ENCODE measurements around the gene CHKA.
"Not testable (repeated sequence)": the region's sequence is repeated elsewhere in the genome, so short reads cannot be mapped to it uniquely, and the experiment has no call there.

The CHKA gene

DNA sequence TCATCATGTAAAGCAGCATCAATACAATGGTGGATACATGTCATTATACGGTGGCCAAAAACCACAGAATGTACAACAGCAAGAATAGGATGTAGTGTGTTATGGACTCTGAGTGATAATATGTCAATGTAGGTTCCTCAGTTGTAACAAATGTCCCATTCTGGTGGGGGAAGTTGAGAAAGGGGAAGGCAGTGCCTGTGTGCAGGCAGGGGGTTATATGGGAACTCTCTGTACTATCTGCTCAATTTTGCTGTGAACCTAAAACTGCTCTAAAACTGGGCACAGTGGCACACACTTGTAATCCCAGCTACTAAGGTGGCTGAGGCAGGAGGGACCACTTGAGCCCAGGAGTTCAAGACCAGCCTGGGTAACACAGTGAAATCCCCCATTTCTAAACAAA, 5.9 kb downstream of the CHKA start:
- DNase-seq (ENCODE audit: low read depth): no peak

DNA sequence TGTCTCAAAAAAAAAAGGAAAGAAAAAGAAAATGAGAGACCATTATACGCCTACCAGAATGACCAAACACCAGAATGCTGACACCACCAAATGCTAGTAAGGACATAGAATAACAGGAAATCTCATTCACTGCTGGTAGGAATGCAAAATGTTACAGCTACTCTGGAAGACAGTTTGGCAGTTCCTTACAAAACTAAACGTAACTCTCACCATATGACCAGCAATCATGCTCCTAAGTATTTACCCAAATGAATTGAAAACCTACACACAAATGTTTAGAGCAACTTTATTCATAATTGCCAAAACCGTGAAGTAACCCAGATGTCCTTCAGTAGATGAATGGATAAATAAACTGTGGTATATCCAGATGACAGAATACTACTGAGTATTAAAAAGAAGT, 7.2 kb downstream of the CHKA start:
- no peak for DNase-seq (ENCODE audit: low read depth)

- no peak for DNase-seq (ENCODE audit: low read depth)
These were observed 13.5 kb downstream of the CHKA start for GRCh38 chr11:68107689-68108088.

GRCh38 chr11:68106165-68106940, 14.8 kb downstream of the CHKA start:
- no peak for DNase-seq (ENCODE audit: low read depth)

DNA sequence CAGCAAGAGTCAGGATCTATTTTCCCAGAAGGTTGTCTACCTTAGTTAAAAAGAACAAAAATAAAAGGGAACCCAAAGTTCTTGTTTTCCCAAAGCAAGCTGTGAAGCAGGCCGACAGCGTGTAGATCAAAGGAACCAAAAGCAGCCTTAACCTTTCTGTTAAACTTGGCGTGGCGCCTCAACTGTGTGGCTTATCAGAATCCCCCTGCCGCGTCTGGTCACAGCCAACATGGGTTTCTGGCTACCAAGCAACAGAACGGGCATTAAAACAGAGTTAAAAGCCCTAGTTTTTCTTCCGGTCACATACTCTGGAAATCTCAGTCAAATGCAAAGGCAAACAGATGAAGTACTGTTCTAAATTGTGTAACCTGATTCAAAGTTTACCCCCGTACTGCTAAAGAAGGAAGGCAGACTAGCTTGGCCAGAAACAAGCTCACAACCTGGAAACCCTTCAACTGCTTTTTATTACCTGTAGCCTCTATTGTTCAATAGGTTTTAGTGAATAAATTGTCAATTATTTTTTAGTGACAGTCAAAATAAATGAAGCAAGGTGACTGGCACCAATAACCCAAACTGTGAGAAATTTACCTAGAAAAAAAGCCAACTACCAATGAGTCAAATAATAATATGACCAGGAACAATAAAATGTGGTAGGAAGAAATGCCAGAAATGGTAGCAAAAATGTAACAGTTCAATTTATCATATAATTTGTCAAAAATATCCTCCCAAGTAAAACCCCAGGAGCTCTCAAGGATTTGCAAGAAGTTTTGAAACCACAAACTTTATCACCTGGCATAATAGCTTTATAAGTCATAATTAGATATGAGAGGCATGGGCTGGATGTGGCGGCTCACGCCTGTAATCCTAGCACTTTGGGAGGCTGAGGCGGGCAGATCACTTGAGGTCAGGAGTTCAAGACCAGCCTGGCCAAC, 21.4 kb downstream of the CHKA start:
- DNase-seq (ENCODE audit: low read depth): no peak

GRCh38 chr11:68099057-68099456, 22.1 kb downstream of the CHKA start:
- no peak for DNase-seq (ENCODE audit: low read depth)

GRCh38 chr11:68096962-68097361, 24.2 kb downstream of the CHKA start:
- DNase-seq (ENCODE audit: low read depth): no peak

DNA sequence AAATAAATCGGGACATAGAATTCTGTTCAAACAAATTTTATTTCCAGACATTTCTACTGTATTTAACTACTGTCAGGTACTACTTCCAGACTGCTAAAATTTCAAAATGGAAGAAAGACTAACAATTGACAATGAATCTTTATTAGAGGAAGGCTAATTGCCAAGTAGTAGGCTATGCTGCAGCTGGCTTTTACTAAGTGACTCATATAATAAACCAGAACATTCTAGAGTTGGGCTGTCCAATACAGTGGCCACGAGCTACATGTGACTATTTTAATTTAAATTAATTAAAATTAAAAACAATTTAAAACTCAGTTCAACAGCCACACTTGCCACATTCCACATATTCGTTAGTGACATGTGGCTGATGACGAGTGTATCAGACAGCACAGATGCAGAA, 27.6 kb downstream of the CHKA start:
- DNase-seq (ENCODE audit: low read depth): no peak

- DNase-seq (ENCODE audit: low read depth): not testable (repeated sequence)
These were observed 28.2 kb downstream of the CHKA start for GRCh38 chr11:68092946-68093345.

DNA sequence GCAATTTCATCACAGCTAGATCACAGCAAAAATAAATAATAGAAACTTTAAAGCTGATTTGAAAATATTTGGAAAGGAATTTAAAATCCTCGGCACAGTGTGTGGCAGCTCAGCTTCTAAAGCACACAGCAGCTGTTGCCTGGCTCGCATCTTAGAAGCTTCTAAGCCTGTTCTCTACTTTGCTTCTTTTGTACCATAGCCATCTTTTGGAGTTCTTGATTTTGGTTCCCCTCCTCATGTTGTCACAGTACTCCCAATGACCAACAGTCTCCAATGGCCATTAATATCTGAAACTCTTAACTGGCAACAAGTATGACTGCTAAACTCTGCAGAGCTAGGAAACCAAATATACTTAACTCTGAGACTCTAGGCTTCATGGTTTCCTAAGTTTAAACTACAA, 28.8 kb downstream of the CHKA start:
- DNase-seq (ENCODE audit: low read depth): no peak

DNA sequence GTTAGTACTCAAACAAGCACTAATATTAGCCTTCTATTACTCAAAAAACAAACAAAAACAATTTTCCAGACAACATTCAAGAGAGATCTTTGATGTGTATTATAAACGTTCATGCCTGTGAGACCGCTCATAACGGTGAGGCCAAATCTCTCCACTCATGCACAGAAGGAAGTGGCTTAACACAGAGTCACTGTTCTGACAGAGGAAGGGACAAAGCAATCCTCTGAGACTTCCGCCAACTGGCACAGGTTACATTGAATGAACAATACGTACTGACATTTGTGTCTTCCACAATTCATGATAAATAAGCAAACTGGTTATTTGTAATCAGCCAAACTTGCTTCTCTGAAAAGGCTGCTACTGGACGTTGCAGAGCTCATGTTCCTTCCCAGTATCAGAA, 30.5 kb downstream of the CHKA start:
- DNase-seq (ENCODE audit: low read depth): no peak

DNA sequence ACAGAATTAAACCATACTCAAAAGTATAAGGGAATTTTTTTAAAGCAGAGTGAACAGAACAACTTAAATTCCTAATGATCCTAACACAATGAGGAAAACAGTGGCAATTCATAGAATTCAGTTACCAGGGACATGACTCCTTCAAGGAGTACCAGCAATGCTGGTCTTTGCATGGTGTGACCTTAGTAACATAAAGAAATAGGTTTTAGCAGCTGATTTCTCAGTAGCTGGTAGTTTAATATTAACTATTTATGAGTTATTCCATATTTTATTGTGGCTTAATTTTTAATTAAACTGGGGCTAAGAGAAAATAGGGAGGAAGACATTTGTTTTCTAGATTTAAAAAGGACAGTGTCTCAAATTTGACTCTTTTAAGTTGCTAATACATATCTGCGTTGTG, 30.9 kb downstream of the CHKA start:
- no peak for DNase-seq (ENCODE audit: low read depth)

DNA sequence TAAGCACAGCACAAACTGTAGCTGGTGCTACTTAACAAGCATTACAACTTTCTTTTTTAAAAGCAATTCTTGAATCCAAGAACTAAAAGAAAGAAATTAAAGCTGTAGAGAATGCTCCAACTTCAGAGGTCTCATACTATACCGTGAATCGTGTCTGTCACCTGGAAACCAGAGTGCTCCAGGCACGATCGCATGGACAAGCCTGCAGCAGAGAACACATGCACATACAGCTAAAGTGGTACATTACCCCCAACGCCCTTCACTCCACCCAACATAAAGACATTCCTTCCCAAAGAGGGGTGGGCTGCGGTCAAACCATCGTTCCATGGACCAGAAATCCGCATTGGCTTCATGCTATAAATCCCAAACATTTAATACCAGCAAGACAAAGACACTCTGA, 31.5 kb downstream of the CHKA start:
- DNase-seq (ENCODE audit: low read depth): no peak

- DNase-seq (ENCODE audit: low read depth): no peak
These were observed 37.7 kb downstream of the CHKA start for GRCh38 chr11:68083517-68083916.

DNA sequence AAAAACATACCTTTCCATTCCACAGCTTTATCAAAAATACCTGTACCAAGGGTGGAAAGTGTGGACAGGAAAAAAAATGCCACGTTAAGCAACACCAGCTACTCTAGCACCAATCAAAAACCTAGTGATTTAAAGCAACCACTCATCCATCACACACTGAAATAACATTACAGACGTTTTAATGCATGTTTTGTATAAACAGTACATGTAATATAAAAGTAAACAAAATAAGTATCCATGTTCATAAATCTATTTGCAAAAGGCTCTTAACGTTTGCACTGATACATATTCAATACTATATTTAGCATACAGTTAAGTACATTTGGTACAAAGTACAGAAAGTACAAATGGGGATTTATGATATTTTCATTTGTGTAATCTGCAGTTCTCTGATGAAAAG, 38.7 kb downstream of the CHKA start:
- DNase-seq (ENCODE audit: low read depth): no peak

DNA sequence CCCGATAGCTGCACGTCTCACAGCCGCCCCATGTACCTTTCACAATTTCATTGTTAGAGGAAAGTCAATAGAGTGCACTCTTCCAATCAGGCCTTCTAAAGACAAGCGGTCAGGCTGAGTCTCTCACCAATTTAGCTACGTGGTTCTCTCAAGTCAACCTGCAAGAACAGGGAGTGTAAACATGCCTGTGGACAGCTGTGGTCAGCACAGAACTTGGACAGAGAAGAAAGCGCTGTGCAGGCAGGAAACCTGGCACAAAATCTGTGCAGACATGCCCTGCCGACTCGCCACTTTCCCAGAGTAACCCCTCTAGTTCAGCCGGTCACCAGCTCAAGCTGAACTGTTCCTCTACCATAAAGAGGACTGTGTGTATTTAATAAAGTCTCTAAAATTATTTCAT, 39.5 kb downstream of the CHKA start:
- DNase-seq (ENCODE audit: low read depth): no peak

GRCh38 chr11:68080860-68081259, 40.3 kb downstream of the CHKA start:
- DNase-seq (ENCODE audit: low read depth): no peak

DNA sequence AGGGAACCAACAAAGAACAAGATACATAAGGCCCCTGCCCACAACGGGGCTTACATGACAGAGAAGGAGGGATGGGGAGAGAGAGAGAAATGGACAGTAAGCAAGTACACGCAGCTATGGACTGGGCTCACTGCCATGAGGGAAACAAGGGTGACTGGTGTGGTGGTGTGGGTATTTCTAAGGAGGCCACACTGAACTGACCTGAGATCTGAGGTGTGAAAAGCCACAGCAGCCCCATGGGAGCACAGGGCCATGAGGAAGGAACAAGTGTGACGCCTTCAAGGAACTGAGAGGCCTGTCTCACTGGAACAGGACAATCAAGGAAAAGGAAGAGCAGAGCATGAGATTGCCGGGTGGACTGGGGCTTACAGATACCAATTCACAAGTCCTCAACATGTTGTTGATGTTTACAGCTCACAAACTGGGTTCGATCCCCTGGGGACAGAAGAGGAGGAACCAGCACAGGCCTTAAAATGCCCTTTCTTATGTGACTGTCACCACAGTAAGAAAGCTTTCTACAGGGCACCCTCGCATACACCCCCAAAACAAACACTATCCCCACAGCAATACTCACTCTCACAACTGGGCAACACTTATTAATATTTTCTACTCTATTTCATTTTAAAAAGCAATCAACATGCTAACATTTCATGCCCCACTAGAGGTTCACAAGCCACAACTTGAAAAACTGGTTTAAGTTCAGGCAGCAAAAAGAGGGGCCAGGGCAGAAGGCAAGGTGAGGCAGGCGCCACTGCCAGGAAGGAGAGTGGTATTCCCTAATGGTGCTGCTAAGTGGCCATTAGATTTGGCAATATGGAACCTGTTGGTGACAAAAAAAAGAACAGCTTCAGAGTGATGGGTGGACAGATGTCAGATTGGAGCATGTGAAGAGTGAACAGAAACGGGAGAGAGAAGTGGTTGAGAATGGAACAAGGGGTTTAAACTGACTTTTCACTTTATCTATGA, 43.3 kb downstream of the CHKA start:
- no peak for DNase-seq (ENCODE audit: low read depth)

GRCh38 chr11:68076371-68077042, 44.7 kb downstream of the CHKA start:
- no peak for DNase-seq (ENCODE audit: low read depth)

DNA sequence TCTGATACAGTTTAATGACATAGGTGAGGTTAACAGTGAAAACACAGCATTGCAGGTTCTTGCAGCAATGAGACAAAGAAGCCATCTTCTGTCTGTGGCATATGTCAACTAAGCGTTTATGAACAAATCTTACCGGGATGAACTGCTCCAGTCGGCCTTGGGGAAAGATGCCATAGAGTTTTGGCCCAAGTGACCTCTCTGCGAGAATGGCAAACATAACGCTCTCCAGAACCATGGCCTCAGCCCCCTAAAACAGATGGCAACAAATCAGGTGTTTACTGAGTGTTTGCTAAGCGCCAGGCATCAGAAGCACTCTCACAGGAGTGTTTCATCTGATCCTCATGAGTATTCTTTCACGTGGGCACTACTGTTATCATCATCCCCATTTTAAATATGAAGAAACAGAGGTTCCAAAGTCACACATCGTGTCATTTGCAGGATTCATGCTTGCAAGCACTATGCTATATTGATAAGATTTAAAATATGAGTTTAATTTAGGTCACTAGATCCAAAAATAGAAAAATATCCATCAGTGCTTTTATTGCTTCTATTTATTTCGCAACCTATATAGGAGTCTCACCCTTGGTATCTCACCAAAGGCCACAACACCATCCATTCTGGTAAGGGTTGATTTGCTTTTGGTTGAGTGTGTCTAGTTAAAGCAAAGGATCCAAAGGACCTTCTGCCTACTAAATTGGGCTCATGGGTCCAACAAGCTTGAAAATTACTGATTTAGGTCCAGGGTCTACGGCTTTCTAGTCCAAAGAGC, 46.4 kb downstream of the CHKA start:
- no peak for DNase-seq (ENCODE audit: low read depth)

Data from stimulated activated CD4-positive, alpha-beta T cell treated with anti-CD3 and anti-CD28 coated beads, Interleukin-2, amount 100 ng/mL, for 4 hours (primary cell).